ENCODE measurements around the gene MPL.

MPL gene

DNA sequence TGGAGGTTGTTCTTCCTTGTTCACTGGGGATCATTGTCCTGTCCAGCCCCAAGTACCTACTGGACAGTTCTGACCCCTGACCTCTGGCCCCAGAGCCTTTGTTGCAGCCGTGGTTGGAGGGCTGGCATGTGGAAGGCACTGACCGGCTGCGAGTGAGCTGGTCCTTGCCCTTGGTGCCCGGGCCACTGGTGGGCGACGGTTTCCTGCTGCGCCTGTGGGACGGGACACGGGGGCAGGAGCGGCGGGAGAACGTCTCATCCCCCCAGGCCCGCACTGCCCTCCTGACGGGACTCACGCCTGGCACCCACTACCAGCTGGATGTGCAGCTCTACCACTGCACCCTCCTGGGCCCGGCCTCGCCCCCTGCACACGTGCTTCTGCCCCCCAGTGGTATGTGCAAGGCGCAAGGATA, 25.4 kb upstream of the MPL start:
- ATAC-seq: no peak
- TF ChIP-seq, protein P1, sequence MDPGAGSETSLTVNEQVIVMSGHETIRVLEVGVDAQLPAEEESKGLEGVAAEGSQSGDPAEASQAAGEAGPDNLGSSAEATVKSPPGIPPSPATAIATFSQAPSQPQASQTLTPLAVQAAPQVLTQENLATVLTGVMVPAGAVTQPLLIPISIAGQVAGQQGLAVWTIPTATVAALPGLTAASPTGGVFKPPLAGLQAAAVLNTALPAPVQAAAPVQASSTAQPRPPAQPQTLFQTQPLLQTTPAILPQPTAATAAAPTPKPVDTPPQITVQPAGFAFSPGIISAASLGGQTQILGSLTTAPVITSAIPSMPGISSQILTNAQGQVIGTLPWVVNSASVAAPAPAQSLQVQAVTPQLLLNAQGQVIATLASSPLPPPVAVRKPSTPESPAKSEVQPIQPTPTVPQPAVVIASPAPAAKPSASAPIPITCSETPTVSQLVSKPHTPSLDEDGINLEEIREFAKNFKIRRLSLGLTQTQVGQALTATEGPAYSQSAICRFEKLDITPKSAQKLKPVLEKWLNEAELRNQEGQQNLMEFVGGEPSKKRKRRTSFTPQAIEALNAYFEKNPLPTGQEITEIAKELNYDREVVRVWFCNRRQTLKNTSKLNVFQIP (CRISPR knock-in tag; IDR thresholded peaks at IDR 0.05; ENCODE audit: borderline replicate concordance, low read depth): no peak
- TF ChIP-seq, protein P2, sequence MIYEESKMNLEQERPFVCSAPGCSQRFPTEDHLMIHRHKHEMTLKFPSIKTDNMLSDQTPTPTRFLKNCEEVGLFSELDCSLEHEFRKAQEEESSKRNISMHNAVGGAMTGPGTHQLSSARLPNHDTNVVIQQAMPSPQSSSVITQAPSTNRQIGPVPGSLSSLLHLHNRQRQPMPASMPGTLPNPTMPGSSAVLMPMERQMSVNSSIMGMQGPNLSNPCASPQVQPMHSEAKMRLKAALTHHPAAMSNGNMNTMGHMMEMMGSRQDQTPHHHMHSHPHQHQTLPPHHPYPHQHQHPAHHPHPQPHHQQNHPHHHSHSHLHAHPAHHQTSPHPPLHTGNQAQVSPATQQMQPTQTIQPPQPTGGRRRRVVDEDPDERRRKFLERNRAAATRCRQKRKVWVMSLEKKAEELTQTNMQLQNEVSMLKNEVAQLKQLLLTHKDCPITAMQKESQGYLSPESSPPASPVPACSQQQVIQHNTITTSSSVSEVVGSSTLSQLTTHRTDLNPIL (CRISPR knock-in tag; IDR thresholded peaks at IDR 0.05; ENCODE audit: low read depth): no peak
- TF ChIP-seq ZFP3 (CRISPR knock-in tag; IDR thresholded peaks at IDR 0.05) (no peak), ESRRG (CRISPR knock-in tag; IDR thresholded peaks at IDR 0.05) (no peak)

DNA sequence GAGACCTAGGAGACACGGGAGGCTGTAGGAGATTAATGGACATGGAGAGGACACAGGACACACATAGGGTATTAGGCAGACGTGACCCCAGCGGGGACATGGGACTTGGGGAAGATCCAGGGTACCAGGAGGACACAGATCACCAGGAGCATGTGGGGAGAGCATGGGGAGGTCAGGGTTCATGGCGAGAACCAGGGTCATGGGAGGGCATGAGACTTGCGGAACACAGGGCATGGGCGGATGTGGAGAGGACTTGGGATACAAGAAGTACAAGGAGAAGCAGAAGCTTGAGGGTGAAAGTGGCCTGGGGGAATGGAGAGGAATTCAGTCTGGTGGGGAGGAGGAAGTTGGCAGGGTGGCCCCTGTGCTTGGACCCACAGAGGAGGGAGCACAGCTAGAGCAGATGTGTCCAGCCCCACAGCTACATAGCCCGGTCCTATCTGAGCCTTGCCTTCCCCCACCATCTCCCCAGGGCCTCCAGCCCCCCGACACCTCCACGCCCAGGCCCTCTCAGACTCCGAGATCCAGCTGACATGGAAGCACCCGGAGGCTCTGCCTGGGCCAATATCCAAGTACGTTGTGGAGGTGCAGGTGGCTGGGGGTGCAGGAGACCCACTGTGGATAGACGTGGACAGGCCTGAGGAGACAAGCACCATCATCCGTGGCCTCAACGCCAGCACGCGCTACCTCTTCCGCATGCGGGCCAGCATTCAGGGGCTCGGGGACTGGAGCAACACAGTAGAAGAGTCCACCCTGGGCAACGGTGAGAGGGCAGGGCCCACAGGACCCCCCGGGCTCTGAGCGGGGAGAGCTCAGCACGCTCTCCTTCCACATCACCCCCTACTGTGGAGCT, 24.7 kb upstream of the MPL start:
- ATAC-seq: no peak
- no peak for TF ChIP-seq ZFP30 (CRISPR knock-in tag; IDR thresholded peaks at IDR 0.05)
- no peak for TF ChIP-seq ZNF565 (CRISPR knock-in tag; conservative IDR thresholded peaks at IDR 0.05; ENCODE audit: low read depth)
- TF ChIP-seq ISL1 (CRISPR knock-in tag; IDR thresholded peaks at IDR 0.05): no peak
- TF ChIP-seq CSDC2 (CRISPR knock-in tag; IDR thresholded peaks at IDR 0.05): no peak
- TF ChIP-seq ZC3H10 (CRISPR knock-in tag; IDR thresholded peaks at IDR 0.05): no peak
- TF ChIP-seq, protein P2 (CRISPR knock-in tag; IDR thresholded peaks at IDR 0.05; ENCODE audit: low read depth): no peak
- TF ChIP-seq, protein P3, sequence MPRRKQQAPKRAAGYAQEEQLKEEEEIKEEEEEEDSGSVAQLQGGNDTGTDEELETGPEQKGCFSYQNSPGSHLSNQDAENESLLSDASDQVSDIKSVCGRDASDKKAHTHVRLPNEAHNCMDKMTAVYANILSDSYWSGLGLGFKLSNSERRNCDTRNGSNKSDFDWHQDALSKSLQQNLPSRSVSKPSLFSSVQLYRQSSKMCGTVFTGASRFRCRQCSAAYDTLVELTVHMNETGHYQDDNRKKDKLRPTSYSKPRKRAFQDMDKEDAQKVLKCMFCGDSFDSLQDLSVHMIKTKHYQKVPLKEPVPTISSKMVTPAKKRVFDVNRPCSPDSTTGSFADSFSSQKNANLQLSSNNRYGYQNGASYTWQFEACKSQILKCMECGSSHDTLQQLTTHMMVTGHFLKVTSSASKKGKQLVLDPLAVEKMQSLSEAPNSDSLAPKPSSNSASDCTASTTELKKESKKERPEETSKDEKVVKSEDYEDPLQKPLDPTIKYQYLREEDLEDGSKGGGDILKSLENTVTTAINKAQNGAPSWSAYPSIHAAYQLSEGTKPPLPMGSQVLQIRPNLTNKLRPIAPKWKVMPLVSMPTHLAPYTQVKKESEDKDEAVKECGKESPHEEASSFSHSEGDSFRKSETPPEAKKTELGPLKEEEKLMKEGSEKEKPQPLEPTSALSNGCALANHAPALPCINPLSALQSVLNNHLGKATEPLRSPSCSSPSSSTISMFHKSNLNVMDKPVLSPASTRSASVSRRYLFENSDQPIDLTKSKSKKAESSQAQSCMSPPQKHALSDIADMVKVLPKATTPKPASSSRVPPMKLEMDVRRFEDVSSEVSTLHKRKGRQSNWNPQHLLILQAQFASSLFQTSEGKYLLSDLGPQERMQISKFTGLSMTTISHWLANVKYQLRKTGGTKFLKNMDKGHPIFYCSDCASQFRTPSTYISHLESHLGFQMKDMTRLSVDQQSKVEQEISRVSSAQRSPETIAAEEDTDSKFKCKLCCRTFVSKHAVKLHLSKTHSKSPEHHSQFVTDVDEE (CRISPR knock-in tag; IDR thresholded peaks at IDR 0.05): no peak
- TF ChIP-seq RARB (CRISPR knock-in tag; IDR thresholded peaks at IDR 0.05): no peak
- no peak for TF ChIP-seq ZNF70 (CRISPR knock-in tag; IDR thresholded peaks at IDR 0.05)
- no peak for TF ChIP-seq PPARA (CRISPR knock-in tag; IDR thresholded peaks at IDR 0.05; ENCODE audit: borderline replicate concordance)
- TF ChIP-seq TCF4 (CRISPR knock-in tag; IDR thresholded peaks at IDR 0.05; ENCODE audit: borderline replicate concordance): no peak
- TF ChIP-seq OSR1 (CRISPR knock-in tag; IDR thresholded peaks at IDR 0.05): no peak
- TF ChIP-seq ARNTL (CRISPR knock-in tag; IDR thresholded peaks at IDR 0.05; ENCODE audit: borderline replicate concordance, low read depth): no peak

DNA sequence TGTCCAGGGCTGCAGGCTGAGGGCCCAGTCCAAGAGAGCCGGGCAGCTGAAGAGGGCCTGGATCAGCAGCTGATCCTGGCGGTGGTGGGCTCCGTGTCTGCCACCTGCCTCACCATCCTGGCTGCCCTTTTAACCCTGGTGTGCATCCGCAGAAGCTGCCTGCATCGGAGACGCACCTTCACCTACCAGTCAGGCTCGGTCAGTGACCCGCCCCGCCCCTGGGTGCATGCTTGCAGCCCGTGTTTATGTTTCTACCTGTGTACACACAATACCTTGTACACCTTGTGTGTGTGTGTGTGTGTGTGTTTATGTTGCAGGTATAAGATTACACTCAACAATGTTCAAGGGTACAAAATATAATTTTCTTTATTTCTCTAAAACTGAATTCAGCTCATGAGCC, 23.8 kb upstream of the MPL start:
- no peak for ATAC-seq
- no peak for TF ChIP-seq ESRRG (CRISPR knock-in tag; IDR thresholded peaks at IDR 0.05)
- TF ChIP-seq TCF4 (CRISPR knock-in tag; IDR thresholded peaks at IDR 0.05; ENCODE audit: borderline replicate concordance): no peak
- no peak for TF ChIP-seq RARB (CRISPR knock-in tag; IDR thresholded peaks at IDR 0.05)
- no peak for TF ChIP-seq TOX (CRISPR knock-in tag; IDR thresholded peaks at IDR 0.05; ENCODE audit: borderline replicate concordance)
- TF ChIP-seq, protein P3 (CRISPR knock-in tag; IDR thresholded peaks at IDR 0.05): no peak
- TF ChIP-seq ZNF565 (CRISPR knock-in tag; conservative IDR thresholded peaks at IDR 0.05; ENCODE audit: low read depth): no peak
- TF ChIP-seq, protein P4, sequence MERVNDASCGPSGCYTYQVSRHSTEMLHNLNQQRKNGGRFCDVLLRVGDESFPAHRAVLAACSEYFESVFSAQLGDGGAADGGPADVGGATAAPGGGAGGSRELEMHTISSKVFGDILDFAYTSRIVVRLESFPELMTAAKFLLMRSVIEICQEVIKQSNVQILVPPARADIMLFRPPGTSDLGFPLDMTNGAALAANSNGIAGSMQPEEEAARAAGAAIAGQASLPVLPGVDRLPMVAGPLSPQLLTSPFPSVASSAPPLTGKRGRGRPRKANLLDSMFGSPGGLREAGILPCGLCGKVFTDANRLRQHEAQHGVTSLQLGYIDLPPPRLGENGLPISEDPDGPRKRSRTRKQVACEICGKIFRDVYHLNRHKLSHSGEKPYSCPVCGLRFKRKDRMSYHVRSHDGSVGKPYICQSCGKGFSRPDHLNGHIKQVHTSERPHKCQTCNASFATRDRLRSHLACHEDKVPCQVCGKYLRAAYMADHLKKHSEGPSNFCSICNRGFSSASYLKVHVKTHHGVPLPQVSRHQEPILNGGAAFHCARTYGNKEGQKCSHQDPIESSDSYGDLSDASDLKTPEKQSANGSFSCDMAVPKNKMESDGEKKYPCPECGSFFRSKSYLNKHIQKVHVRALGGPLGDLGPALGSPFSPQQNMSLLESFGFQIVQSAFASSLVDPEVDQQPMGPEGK (CRISPR knock-in tag; IDR thresholded peaks at IDR 0.05; ENCODE audit: borderline replicate concordance): no peak
- TF ChIP-seq ZNF70 (CRISPR knock-in tag; IDR thresholded peaks at IDR 0.05): no peak
- no peak for TF ChIP-seq ZC3H10 (CRISPR knock-in tag; IDR thresholded peaks at IDR 0.05)
- no peak for TF ChIP-seq ZFP30 (CRISPR knock-in tag; IDR thresholded peaks at IDR 0.05)
- no peak for TF ChIP-seq ARNTL (CRISPR knock-in tag; IDR thresholded peaks at IDR 0.05; ENCODE audit: borderline replicate concordance, low read depth)
- TF ChIP-seq GLIS3 (CRISPR knock-in tag; IDR thresholded peaks at IDR 0.05): no peak
- no peak for TF ChIP-seq OSR1 (CRISPR knock-in tag; IDR thresholded peaks at IDR 0.05)
- TF ChIP-seq ZNF8 (CRISPR knock-in tag; IDR thresholded peaks at IDR 0.05): no peak
- TF ChIP-seq ZFP3 (CRISPR knock-in tag; IDR thresholded peaks at IDR 0.05): no peak
- TF ChIP-seq, protein P5, sequence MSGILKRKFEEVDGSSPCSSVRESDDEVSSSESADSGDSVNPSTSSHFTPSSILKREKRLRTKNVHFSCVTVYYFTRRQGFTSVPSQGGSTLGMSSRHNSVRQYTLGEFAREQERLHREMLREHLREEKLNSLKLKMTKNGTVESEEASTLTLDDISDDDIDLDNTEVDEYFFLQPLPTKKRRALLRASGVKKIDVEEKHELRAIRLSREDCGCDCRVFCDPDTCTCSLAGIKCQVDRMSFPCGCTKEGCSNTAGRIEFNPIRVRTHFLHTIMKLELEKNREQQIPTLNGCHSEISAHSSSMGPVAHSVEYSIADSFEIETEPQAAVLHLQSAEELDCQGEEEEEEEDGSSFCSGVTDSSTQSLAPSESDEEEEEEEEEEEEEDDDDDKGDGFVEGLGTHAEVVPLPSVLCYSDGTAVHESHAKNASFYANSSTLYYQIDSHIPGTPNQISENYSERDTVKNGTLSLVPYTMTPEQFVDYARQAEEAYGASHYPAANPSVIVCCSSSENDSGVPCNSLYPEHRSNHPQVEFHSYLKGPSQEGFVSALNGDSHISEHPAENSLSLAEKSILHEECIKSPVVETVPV (CRISPR knock-in tag; IDR thresholded peaks at IDR 0.05): no peak
- TF ChIP-seq BACH2 (CRISPR knock-in tag; IDR thresholded peaks at IDR 0.05; ENCODE audit: borderline replicate concordance): no peak

Measured in SK-N-SH treated with all-trans-retinoic acid at 6 μM for 48 hours (cell line).